Left ventricle myocardium inferior (tissue), 1 donor: ENCODE data around the gene PRMT2. TPM values are rescaled to one million over a fixed set of nuclear protein-coding genes. Genes with fewer than 3 reads are reported as not detected.

Experiments used
- DNase-seq: peaks from one replicate; pipeline ENCODE4 v3.0.0-alpha.2; 2020
- H3K27ac ChIP-seq: fragments of 200-600 bp; replicated peaks from 2 replicates; pipeline ENCODE4 v1.8.0; 2021
- H3K27me3 ChIP-seq: fragments of 200-600 bp; 2 replicates; pipeline ENCODE4 v1.8.0; 2021; ENCODE audit warnings: low read depth
- H3K36me3 ChIP-seq: fragments of 200-600 bp; 2 replicates; pipeline ENCODE4 v1.8.0; 2021
- H3K4me1 ChIP-seq: fragments of 200-600 bp; 2 replicates; pipeline ENCODE4 v1.8.0; 2021
- H3K4me3 ChIP-seq: fragments of 200-600 bp; 2 replicates; pipeline ENCODE4 v1.8.0; 2021; ENCODE audit warnings: mild to moderate bottlenecking, moderate library complexity
- H3K9me3 ChIP-seq: fragments of 200-600 bp; replicated peaks from 2 replicates; pipeline ENCODE4 v1.8.0; 2021
- CTCF ChIP-seq: fragments of 200-600 bp; IDR thresholded peaks from 2 replicates; pipeline ENCODE4 v1.8.0; 2021; ENCODE audit warnings: antibody characterized with exemption, mild to moderate bottlenecking, borderline replicate concordance
- intact Hi-C: fragments of 100-400 bp; cut with micrococcal nuclease; formaldehyde crosslinking; loops from one replicate; pipeline ENCODE4 v1.11.0; 2022
- total RNA-seq: library from RNA; stranded (reverse); fragmentation: NEBNext Ultra II Directional; extraction: Animal tissue kit (Norgen Biotek cat#: 25700); gene quantifications from one replicate; pipeline ENCODE4 v1.2.1, GENCODE V29; 2021
- donor health status: DM: no; HTN: yes; CAD: no; lungs with severe emphysema.

Gene PRMT2
- total RNA-seq, 1 donor from 2014 or later: 56.4 TPM

GRCh38 chr21:46618738-46619379 lies 16.6 kb upstream of the PRMT2 start:
- no peak overlapping the region for H3K4me3 ChIP-seq
- TF ChIP-seq CTCF: no peak
- no peak for DNase-seq
- H3K4me1 ChIP-seq: peaks cover 11% of the 10 kb centered on the region
- H3K36me3 ChIP-seq: no peaks in the 10 kb centered on the region
- H3K27me3 ChIP-seq: no peaks in the 10 kb centered on the region
- H3K9me3 ChIP-seq: no peaks in the 10 kb centered on the region
- H3K27ac ChIP-seq: no peak overlapping the region
- intact Hi-C loops: no loop called here

GRCh38 chr21:46619846-46620245 lies 15.6 kb upstream of the PRMT2 start:
- no peak overlapping the region for H3K4me3 ChIP-seq
- no peaks in the 10 kb centered on the region for H3K36me3 ChIP-seq
- TF ChIP-seq CTCF: no peak
- H3K27ac ChIP-seq: no peak overlapping the region
- no peaks in the 10 kb centered on the region for H3K9me3 ChIP-seq
- intact Hi-C loops: no loop called here
- DNase-seq: no peak
- H3K4me1 ChIP-seq: peaks cover 11% of the 10 kb centered on the region
- no peaks in the 10 kb centered on the region for H3K27me3 ChIP-seq

GRCh38 chr21:46620846-46621245 lies 14.6 kb upstream of the PRMT2 start:
- Histone ChIP-seq H3K4me3 (no peak overlapping the region), H3K27ac (peak overlapping the region; percentile 55)
- TF ChIP-seq CTCF: no peak

GRCh38 chr21:46621457-46622182 lies 13.9 kb upstream of the PRMT2 start:
- Histone ChIP-seq H3K27ac (peak overlapping the region; percentile 55), H3K27me3 (no peaks in the 10 kb centered on the region), H3K36me3 (no peaks in the 10 kb centered on the region), H3K4me3 (no peak overlapping the region), H3K9me3 (peaks cover 17% of the 10 kb centered on the region), H3K4me1 (peaks cover 11% of the 10 kb centered on the region)
- TF ChIP-seq CTCF: no peak
- intact Hi-C loops: no loop called here
- no peak for DNase-seq

More at GRCh38 chr21:46620846-46621245, 14.6 kb upstream of the PRMT2 start:
- peaks cover 10% of the 10 kb centered on the region for H3K9me3 ChIP-seq
- intact Hi-C loops: no loop called here
- peaks cover 11% of the 10 kb centered on the region for H3K4me1 ChIP-seq
- H3K27me3 ChIP-seq: no peaks in the 10 kb centered on the region
- no peaks in the 10 kb centered on the region for H3K36me3 ChIP-seq
- DNase-seq: no peak

- no peak for TF ChIP-seq CTCF
- Histone ChIP-seq H3K9me3 (peaks cover 20% of the 10 kb centered on the region), H3K27ac (peak overlapping the region; percentile 55), H3K27me3 (no peaks in the 10 kb centered on the region), H3K4me3 (no peak overlapping the region), H3K4me1 (peaks cover 8% of the 10 kb centered on the region), H3K36me3 (no peaks in the 10 kb centered on the region)
- intact Hi-C loops: no loop called here
- peak; percentile 42 for DNase-seq
These were observed 13.2 kb upstream of the PRMT2 start for GRCh38 chr21:46622226-46622625.
